ENCODE results near the gene MEI1.

The MEI1 gene

DNA sequence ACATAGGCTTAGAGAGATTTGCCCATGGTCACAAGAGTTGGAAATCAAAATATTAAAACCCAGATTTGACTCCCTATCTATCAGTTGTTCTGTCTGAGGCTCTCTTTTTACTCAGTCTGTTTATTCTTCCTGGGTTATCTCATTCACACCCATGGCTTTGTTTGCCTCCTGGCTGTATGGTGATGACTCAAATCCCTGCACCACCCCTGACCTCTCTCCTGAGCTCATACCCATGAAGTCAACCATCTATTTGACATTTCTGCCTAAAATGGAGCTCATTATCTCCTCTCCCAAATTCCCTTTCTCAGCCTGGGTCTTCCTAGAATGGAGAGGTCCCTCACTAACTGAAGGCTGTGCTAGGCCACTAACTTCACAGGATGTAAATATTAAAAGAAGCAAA, 73.3 kb downstream of the MEI1 start:
- Histone ChIP-seq H3K4me1 (ENCODE audit: insufficient read depth, low read length) (peaks cover 6% of the 10 kb centered on the region; the same call in 1 of the 2 replicates), H3K36me3 (ENCODE audit: insufficient read depth, low read length) (no peaks in the 10 kb centered on the region), H3K27ac (ENCODE audit: low read depth, low read length) (no peak overlapping the region)

DNA sequence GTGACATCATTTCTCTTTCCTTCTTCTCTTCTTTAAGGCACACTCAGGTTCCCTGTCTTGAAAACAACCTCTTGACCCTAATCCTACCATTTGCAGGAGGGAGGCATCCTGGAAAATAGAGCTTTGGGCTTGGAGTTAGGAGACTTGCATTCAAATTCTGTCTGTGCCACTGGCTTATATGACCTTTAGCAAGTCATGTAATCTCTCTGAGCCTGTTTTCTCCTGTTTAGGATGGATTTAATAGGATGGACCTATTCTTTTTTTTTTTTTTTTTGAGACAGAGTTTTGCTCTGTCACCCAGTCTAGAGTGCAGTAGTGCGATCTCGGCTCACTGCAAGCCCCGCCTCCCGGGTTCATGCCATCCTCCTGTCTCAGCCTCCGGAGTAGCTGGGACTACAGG, 76.0 kb downstream of the MEI1 start:
- no peak overlapping the region for H3K4me3 ChIP-seq (ENCODE audit: low read length)
- H3K9ac ChIP-seq (ENCODE audit: low read depth, low read length) = no peak overlapping the region
- peaks cover 6% of the 10 kb centered on the region; the same call in 1 of the 2 replicates for H3K4me1 ChIP-seq (ENCODE audit: insufficient read depth, low read length)
- no peaks in the 10 kb centered on the region for H3K9me3 ChIP-seq (ENCODE audit: insufficient read depth, low read depth, low read length)
- 92% methylated on average over 5 of the region's 5 CpGs for WGBS
- no peaks in the 10 kb centered on the region for H3K27me3 ChIP-seq (ENCODE audit: insufficient read depth, low read length)
- H3K27ac ChIP-seq (ENCODE audit: low read depth, low read length) = no peak overlapping the region
- no peaks in the 10 kb centered on the region for H3K36me3 ChIP-seq (ENCODE audit: insufficient read depth, low read length)

More for the DNA sequence above, 73.3 kb downstream of the MEI1 start:
- Histone ChIP-seq H3K4me3 (ENCODE audit: low read length) (no peak overlapping the region), H3K27me3 (ENCODE audit: insufficient read depth, low read length) (no peaks in the 10 kb centered on the region), H3K9ac (ENCODE audit: low read depth, low read length) (no peak overlapping the region), H3K9me3 (ENCODE audit: insufficient read depth, low read depth, low read length) (no peaks in the 10 kb centered on the region)

DNA sequence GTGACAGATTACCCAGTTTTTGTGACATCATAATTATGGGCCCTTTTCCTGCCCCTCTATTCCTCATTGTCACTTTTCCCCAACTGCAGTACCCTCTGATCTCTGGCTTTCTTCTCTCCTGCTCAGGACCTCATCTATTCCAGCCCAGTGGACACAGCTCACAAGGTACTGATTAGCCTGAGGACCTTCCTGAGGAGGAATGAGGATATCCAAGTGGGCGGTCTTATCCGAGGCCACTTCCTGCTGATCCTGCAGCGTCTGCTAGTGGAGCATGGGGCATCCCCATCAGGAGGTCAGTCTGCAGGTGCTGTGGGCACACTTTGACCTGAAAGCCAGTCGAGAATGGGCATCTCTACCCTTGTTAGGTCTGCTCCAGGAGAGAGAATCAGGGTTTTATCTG, 76.7 kb downstream of the MEI1 start:
- Histone ChIP-seq H3K27me3 (ENCODE audit: insufficient read depth, low read length) (no peaks in the 10 kb centered on the region), H3K4me3 (ENCODE audit: low read length) (no peak overlapping the region), H3K27ac (ENCODE audit: low read depth, low read length) (no peak overlapping the region), H3K36me3 (ENCODE audit: insufficient read depth, low read length) (no peaks in the 10 kb centered on the region), H3K9ac (ENCODE audit: low read depth, low read length) (no peak overlapping the region), H3K9me3 (ENCODE audit: insufficient read depth, low read depth, low read length) (no peaks in the 10 kb centered on the region), H3K4me1 (ENCODE audit: insufficient read depth, low read length) (peaks cover 6% of the 10 kb centered on the region; the same call in 1 of the 2 replicates)
- WGBS = 77% methylated on average over 4 of the region's 4 CpGs

DNA sequence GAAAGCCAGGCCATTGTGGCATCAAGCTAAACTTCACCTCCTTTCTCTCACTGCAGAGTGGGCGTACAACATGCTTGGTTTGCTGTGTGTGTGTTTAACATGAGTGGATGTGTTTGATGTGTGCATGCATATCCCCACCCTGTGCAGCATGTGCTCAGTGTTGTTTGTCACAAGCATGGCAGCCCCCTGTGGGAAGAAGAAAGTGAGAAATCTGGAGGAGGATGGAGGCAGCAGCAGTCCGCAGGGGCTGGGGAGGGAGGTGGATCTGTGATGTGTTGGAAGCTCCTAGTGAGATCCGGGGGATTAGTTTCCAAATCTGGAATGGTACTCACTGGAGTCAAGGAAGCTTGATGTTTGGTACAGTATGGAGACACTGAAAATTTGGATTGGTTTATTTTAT, 77.1 kb downstream of the MEI1 start:
- Histone ChIP-seq H3K36me3 (ENCODE audit: insufficient read depth, low read length) (no peaks in the 10 kb centered on the region), H3K9ac (ENCODE audit: low read depth, low read length) (no peak overlapping the region), H3K27me3 (ENCODE audit: insufficient read depth, low read length) (no peaks in the 10 kb centered on the region), H3K4me3 (ENCODE audit: low read length) (no peak overlapping the region), H3K9me3 (ENCODE audit: insufficient read depth, low read depth, low read length) (no peaks in the 10 kb centered on the region), H3K27ac (ENCODE audit: low read depth, low read length) (no peak overlapping the region), H3K4me1 (ENCODE audit: insufficient read depth, low read length) (peaks cover 6% of the 10 kb centered on the region; the same call in 1 of the 2 replicates)
- 91% methylated on average over 3 of the region's 3 CpGs for WGBS

DNA sequence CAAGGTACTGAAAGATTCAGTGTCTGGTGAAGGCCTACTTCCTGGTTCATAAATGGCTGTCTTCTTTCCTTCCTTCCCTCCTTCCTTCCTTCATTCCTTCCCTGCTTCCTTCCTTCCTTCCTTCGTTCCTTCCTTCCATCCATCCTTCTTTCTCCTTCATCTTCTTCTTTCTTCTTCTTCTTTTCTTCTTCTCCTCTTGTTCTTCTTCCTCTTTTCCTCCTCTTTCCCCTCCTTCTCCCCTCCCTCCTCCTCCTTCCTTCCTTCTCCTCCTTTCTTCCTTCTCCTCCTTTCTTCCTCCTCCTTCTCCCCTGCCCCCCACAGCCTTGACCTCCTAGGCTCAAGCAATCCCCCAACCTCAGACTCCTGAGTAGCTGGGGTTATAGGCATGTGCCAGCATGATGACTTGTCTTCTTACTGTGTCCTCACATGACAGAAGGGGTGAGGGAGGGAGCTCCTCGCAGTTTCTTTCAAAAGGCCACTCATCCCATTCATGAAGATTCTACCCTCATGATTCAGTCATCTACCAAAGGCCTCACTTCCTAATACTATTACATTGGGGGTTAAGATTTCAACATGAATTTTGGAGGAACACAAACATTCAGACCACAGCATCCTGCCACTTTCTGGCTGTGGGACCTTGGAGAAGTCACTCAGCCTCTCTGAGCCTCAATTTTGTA, 78.6 kb downstream of the MEI1 start:
- Histone ChIP-seq H3K27me3 (ENCODE audit: insufficient read depth, low read length) (no peaks in the 10 kb centered on the region), H3K4me1 (ENCODE audit: insufficient read depth, low read length) (peaks cover 6% of the 10 kb centered on the region; the same call in 1 of the 2 replicates), H3K27ac (ENCODE audit: low read depth, low read length) (no peak overlapping the region), H3K36me3 (ENCODE audit: insufficient read depth, low read length) (no peaks in the 10 kb centered on the region), H3K4me3 (ENCODE audit: low read length) (no peak overlapping the region), H3K9me3 (ENCODE audit: insufficient read depth, low read depth, low read length) (no peaks in the 10 kb centered on the region), H3K9ac (ENCODE audit: low read depth, low read length) (no peak overlapping the region)
- 94% methylated on average over 1 of the region's 2 CpGs for WGBS

DNA sequence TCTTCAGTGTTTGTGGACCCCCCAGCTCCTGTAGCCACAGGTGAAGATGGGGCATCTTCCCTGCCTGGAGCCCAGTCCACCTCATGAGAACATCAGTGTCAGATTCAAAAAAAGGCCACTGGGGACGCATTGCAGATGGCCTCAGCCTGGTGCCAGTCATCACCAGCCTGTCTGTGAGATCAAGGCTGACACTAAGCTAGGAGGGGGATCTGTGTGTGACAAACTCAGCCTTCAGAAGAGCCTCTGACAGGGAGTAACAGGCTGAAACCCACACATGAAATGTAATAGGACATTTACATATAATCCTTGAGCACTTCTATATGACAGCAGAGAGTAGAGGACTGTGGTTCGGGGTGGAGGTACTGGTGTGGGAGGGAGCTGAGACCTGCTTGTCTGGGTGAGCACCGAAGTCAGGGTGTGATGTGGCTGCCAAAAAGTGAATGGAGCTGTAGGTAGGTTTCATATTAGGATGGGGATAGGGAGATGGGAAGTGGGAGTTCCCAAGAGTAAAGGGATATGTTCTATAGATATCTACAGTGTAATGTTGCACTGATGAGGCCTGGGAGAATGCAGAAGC, 80.7 kb downstream of the MEI1 start:
- H3K27me3 ChIP-seq (ENCODE audit: insufficient read depth, low read length) = no peaks in the 10 kb centered on the region
- H3K9ac ChIP-seq (ENCODE audit: low read depth, low read length) = no peak overlapping the region
- no peak overlapping the region for H3K27ac ChIP-seq (ENCODE audit: low read depth, low read length)
- no peak overlapping the region for H3K4me3 ChIP-seq (ENCODE audit: low read length)
- WGBS = 57% methylated on average over 3 of the region's 3 CpGs
- no peaks in the 10 kb centered on the region for H3K36me3 ChIP-seq (ENCODE audit: insufficient read depth, low read length)
- H3K4me1 ChIP-seq (ENCODE audit: insufficient read depth, low read length) = peaks cover 6% of the 10 kb centered on the region; the same call in 1 of the 2 replicates
- H3K9me3 ChIP-seq (ENCODE audit: insufficient read depth, low read depth, low read length) = no peaks in the 10 kb centered on the region

DNA sequence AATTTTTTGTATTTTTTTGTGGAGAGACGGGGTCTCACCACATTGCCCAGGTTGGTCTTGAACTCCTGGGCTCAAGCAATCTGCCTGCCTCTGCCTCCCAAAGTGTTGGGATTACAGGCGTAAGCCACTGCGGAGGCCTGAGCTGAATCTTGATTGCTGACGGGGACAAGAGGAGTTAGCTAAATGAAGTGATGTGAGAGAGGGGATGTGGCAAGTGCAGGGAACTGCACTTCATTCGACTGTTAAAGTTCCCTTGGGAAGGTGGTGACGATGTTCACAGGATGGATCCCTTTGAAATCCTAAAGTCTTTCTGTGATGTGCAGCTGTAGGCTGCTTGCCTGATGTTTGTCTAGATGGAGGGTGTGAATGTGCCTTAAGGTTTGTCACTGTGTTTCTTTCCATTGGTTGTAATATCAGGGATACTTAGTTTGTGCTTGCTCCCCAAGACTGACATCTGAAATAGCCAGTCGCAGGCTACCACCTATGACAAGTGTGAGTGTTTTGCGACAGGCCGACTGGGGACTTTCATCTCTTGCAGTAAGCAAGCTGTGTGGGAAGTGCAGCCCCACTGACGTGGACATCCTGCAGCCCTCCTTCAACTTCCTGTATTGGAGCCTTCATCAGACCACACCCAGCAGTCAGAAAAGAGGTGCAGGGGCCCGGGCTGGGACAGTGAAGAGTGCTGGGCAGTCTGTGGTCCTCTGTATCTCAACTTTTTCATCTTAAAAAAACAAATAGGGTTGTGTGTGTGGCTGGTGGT, 81.6 kb downstream of the MEI1 start:
- Histone ChIP-seq H3K36me3 (ENCODE audit: insufficient read depth, low read length) (no peaks in the 10 kb centered on the region), H3K4me1 (ENCODE audit: insufficient read depth, low read length) (peaks cover 4% of the 10 kb centered on the region; the same call in 1 of the 2 replicates), H3K27ac (ENCODE audit: low read depth, low read length) (no peak overlapping the region), H3K9ac (ENCODE audit: low read depth, low read length) (no peak overlapping the region), H3K27me3 (ENCODE audit: insufficient read depth, low read length) (no peaks in the 10 kb centered on the region), H3K9me3 (ENCODE audit: insufficient read depth, low read depth, low read length) (no peaks in the 10 kb centered on the region), H3K4me3 (ENCODE audit: low read length) (no peak overlapping the region)
- 67% methylated on average over 11 of the region's 11 CpGs for WGBS

DNA sequence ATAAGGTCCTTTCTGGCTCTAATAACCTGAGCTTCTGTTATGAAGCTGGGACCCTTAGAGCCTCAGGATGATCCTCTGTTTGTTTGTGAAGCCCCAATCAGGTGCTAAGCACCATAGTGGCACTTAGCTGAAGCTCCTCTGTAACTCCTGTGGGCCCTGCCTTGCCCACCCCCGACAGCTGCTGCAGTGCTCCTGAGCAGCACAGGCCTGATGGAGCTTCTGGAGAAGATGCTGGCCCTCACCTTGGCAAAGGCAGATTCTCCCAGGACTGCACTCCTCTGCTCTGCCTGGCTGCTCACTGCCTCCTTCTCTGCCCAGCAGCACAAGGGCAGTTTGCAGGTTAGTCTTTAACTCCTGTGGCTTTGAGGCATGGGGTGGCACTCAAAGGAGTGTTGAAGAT, 82.2 kb downstream of the MEI1 start:
- 85% methylated on average over 1 of the region's 1 CpG for whole genome bisulfite sequencing
- Histone ChIP-seq H3K4me1 (ENCODE audit: insufficient read depth, low read length) (no peaks in the 10 kb centered on the region; the same call in 1 of the 2 replicates), H3K36me3 (ENCODE audit: insufficient read depth, low read length) (no peaks in the 10 kb centered on the region), H3K27me3 (ENCODE audit: insufficient read depth, low read length) (no peaks in the 10 kb centered on the region), H3K4me3 (ENCODE audit: low read length) (no peak overlapping the region), H3K9me3 (ENCODE audit: insufficient read depth, low read depth, low read length) (no peaks in the 10 kb centered on the region), H3K9ac (ENCODE audit: low read depth, low read length) (no peak overlapping the region), H3K27ac (ENCODE audit: low read depth, low read length) (no peak overlapping the region)

DNA sequence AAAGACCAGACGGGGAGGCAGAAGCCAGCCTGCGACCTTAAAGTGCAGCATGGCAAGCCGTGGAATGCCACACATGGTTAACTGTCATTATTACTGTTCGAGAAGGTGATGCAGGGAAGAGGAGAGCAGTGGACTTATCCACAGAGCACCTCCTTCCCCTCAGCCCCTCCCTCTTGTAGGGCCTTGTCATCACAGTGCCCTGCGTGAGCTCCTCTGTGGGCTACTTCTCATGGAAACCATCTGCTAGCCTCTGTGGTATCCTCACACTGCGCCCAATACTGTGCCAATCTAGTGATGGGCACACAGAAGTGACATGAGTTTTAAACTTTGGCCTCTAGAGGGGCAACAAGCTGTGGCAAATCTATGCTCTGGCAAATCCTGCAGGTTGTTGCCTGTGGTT, 83.0 kb downstream of the MEI1 start:
- Histone ChIP-seq H3K9me3 (ENCODE audit: insufficient read depth, low read depth, low read length) (no peaks in the 10 kb centered on the region), H3K9ac (ENCODE audit: low read depth, low read length) (no peak overlapping the region), H3K4me1 (ENCODE audit: insufficient read depth, low read length) (no peaks in the 10 kb centered on the region; the same call in 1 of the 2 replicates), H3K27ac (ENCODE audit: low read depth, low read length) (no peak overlapping the region), H3K36me3 (ENCODE audit: insufficient read depth, low read length) (no peaks in the 10 kb centered on the region), H3K4me3 (ENCODE audit: low read length) (no peak overlapping the region), H3K27me3 (ENCODE audit: insufficient read depth, low read length) (no peaks in the 10 kb centered on the region)
- WGBS = 93% methylated on average over 6 of the region's 6 CpGs

DNA sequence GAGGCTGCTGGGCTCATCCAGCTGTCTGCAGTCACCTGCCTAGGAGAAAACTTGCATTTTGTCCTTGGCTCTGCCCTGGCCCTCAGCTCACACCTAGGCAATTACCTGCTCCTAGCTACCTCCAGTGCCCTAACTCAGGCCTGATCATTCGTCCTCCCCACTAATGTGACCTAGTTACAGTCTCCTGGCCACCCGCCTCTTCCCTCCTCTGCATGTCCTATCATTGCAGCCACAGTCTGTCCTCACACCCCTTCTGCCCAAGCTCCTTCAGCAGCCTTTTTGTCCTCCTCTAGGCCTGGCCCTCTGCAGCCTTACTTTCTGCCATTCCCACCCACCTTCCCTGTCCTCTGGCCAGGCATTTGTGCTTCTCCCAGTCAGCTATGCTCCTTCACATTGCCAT, 83.4 kb downstream of the MEI1 start:
- Histone ChIP-seq H3K9ac (ENCODE audit: low read depth, low read length) (no peak overlapping the region), H3K27me3 (ENCODE audit: insufficient read depth, low read length) (no peaks in the 10 kb centered on the region), H3K4me3 (ENCODE audit: low read length) (no peak overlapping the region), H3K4me1 (ENCODE audit: insufficient read depth, low read length) (no peaks in the 10 kb centered on the region; the same call in 1 of the 2 replicates), H3K27ac (ENCODE audit: low read depth, low read length) (no peak overlapping the region), H3K36me3 (ENCODE audit: insufficient read depth, low read length) (no peaks in the 10 kb centered on the region), H3K9me3 (ENCODE audit: insufficient read depth, low read depth, low read length) (no peaks in the 10 kb centered on the region)
- WGBS = 82% methylated on average over 2 of the region's 2 CpGs

DNA sequence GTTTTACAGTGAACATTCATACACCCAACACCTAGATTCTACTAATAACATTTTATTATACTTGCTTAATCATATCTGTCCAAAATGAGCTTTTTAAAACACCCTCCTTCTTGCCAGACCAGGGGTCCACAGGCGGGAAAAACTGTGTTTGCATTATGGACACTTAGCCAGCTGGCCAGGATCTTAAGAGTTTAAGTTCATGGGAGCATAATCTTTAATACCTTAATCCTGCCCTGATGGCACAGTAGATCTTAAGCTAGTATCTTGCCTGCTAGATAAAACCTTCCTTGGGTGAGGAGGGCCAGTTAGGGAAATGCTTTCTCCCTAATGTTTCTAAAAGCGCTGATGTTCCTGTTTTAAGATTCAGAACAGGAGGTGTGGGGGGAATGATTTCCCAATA, 88.0 kb downstream of the MEI1 start:
- Histone ChIP-seq H3K36me3 (ENCODE audit: insufficient read depth, low read length) (no peaks in the 10 kb centered on the region), H3K4me1 (ENCODE audit: insufficient read depth, low read length) (no peaks in the 10 kb centered on the region), H3K27me3 (ENCODE audit: insufficient read depth, low read length) (no peaks in the 10 kb centered on the region), H3K27ac (ENCODE audit: low read depth, low read length) (no peak overlapping the region), H3K9ac (ENCODE audit: low read depth, low read length) (no peak overlapping the region), H3K4me3 (ENCODE audit: low read length) (no peak overlapping the region), H3K9me3 (ENCODE audit: insufficient read depth, low read depth, low read length) (no peaks in the 10 kb centered on the region)
- 88% methylated on average over 2 of the region's 2 CpGs for WGBS
